SK-N-SH (cell line): Measurements from ENCODE around the gene SST. TPM values are rescaled to one million over a fixed set of nuclear protein-coding genes. Genes with fewer than 3 reads are reported as not detected.

ENCODE experiments used
- CTCF ChIA-PET: fragments of 300-600, 350-600 bp; formaldehyde crosslinking; extraction: SDS; loops from one replicate; lab custom pipeline; 2021; lab: Yijun Ruan, JAX
- POLR2A ChIA-PET: fragments of 350-600 bp; sonication (Branson Sonifier 250); formaldehyde crosslinking; extraction: SDS; loops from one replicate; lab custom pipeline; 2020; ENCODE audit warnings: antibody characterized with exemption, inconsistent platforms; lab: Yijun Ruan, JAX
- DNase-seq: peaks from one replicate; pipeline ENCODE4 v3.0.0; 2012
- H2AFZ ChIP-seq: fragments of 200-600 bp; sonication (generic); 2 replicates; pipeline ENCODE4 v1.8.1; 2016; ENCODE audit warnings: antibody characterized with exemption, mild to moderate bottlenecking, low read depth
- H3F3A ChIP-seq: fragments of 200-600 bp; sonication (generic); replicated peaks from 2 replicates; pipeline ENCODE3; 2016; ENCODE audit warnings: antibody characterized with exemption, mild to moderate bottlenecking; ENCODE audit not compliant: insufficient read depth
- H3K27ac ChIP-seq, 2 experiments: fragments of 200-500 bp in 1 of 2; fragments of 200-600 bp in 1 of 2; sonication (Bioruptor generic) in 1 of 2; sonication (generic), shearing (Covaris generic) in 1 of 2; 2 replicates each; pipeline versions ENCODE4 v1.5.1 to v1.6.1; 2014 to 2016; ENCODE audit warnings: low read depth in 2 of 2, inconsistent platforms in 1 of 2, low read length in 1 of 2, mild to moderate bottlenecking in 1 of 2, mixed read lengths in 1 of 2
- H3K27me3 ChIP-seq: fragments of 200-600 bp; sonication (generic), shearing (Covaris generic); 2 replicates; pipeline ENCODE4 v1.6.1; 2016; ENCODE audit warnings: mixed run types; ENCODE audit not compliant: insufficient read depth
- H3K36me3 ChIP-seq, 2 experiments: fragments of 200-500 bp in 1 of 2; fragments of 200-600 bp in 1 of 2; sonication (Bioruptor generic) in 1 of 2; sonication (generic) in 1 of 2; replicated peaks in 1 of 2; 2 replicates each; pipeline versions ENCODE3 to v1.5.1; 2014 to 2016; ENCODE audit warnings: low read length in 1 of 2, mild to moderate bottlenecking in 1 of 2; ENCODE audit not compliant: insufficient read depth in 2 of 2, control insufficient read depth in 1 of 2
- H3K4me1 ChIP-seq, 2 experiments: fragments of 200-500 bp in 1 of 2; fragments of 200-600 bp in 1 of 2; sonication (Bioruptor generic) in 1 of 2; sonication (generic), shearing (Covaris generic) in 1 of 2; 2 replicates each; pipeline versions ENCODE4 v1.5.1 to v1.6.1; 2014 to 2016; ENCODE audit warnings: low read depth in 1 of 2, low read length in 1 of 2, mixed run types in 1 of 2; ENCODE audit not compliant: insufficient read depth in 2 of 2, control insufficient read depth in 1 of 2
- H3K4me2 ChIP-seq: fragments of 200-600 bp; sonication (generic), shearing (Covaris generic); 2 replicates; pipeline ENCODE4 v1.6.1; 2017; ENCODE audit warnings: mixed run types
- H3K4me3 ChIP-seq, 2 experiments: fragments of 200-500 bp in 1 of 2; fragments of 200-600 bp in 1 of 2; sonication (Bioruptor generic) in 1 of 2; sonication (generic), shearing (Covaris generic) in 1 of 2; 2 replicates each; pipeline versions ENCODE4 v1.5.1 to v1.8.1; 2014 to 2016; ENCODE audit warnings: low read depth in 2 of 2, inconsistent platforms in 1 of 2, low read length in 1 of 2, mild to moderate bottlenecking in 1 of 2, mixed read lengths in 1 of 2, moderate library complexity in 1 of 2
- H3K79me2 ChIP-seq: fragments of 200-600 bp; sonication (generic); 2 replicates; pipeline ENCODE4 v1.8.1; 2017; ENCODE audit warnings: mild to moderate bottlenecking; ENCODE audit not compliant: insufficient read depth
- H3K9ac ChIP-seq: fragments of 200-600 bp; sonication (generic); 2 replicates; pipeline ENCODE4 v1.6.1; 2017; ENCODE audit warnings: mixed run types
- H3K9me2 ChIP-seq: fragments of 200-600 bp; sonication (generic); 2 replicates; pipeline ENCODE4 v1.6.1; 2017; ENCODE audit warnings: mixed run types
- H3K9me3 ChIP-seq: fragments of 200-600 bp; sonication (generic); 2 replicates; pipeline ENCODE4 v1.6.1; 2017; ENCODE audit warnings: mixed run types, mild to moderate bottlenecking, moderate library complexity
- H4K20me1 ChIP-seq: fragments of 200-600 bp; sonication (generic); 2 replicates; pipeline ENCODE4 v1.6.1; 2017; ENCODE audit warnings: mild to moderate bottlenecking, mixed run types; ENCODE audit not compliant: insufficient read depth
- ELF1 ChIP-seq: IDR thresholded peaks from 2 replicates; pipeline ENCODE4 v1.4.0; 2012
- GATA2 ChIP-seq: sonication (generic); formaldehyde crosslinking; IDR thresholded peaks from 2 replicates; pipeline ENCODE4 v1.5.0; 2020; ENCODE audit warnings: mild to moderate bottlenecking, missing genetic modification reagents
- RAD21 ChIP-seq: IDR thresholded peaks from 2 replicates; pipeline ENCODE4 v1.6.1; 2012; ENCODE audit warnings: mild to moderate bottlenecking, low read length
- SMC3 ChIP-seq: IDR thresholded peaks from 2 replicates; pipeline ENCODE4 v1.6.1; 2012; ENCODE audit warnings: low read depth, low read length, improper control_type of control experiment
- TAF1 ChIP-seq: IDR thresholded peaks from 2 replicates; pipeline ENCODE4 v1.6.1; 2012; ENCODE audit warnings: low read depth, mild to moderate bottlenecking, low read length, moderate library complexity, borderline replicate concordance
- WGBS: methylation state at CpG from one replicate; pipeline ENCODE4 v1.1.6; 2017; ENCODE audit warnings: low lambda C conversion rate; 5-methylcytosine and 5-hydroxymethylcytosine counted together
- polyA plus RNA-seq, 3 experiments: library from polyadenylated mRNA; depleted of rRNA; stranded (reverse); fragments of >200 nt; gene quantifications; 2 replicates each; pipeline ENCODE4 v1.2.3, GENCODE V29; 2012
- TF ChIP-seq, protein P1 (sequence below): IDR thresholded peaks from 2 replicates; pipeline ENCODE4 v1.4.0; 2012; ENCODE audit warnings: low read depth, borderline replicate concordance
- TF ChIP-seq, protein P2 (sequence below): fragments of 200-600 bp; sonication (generic); IDR thresholded peaks from 2 replicates; pipeline ENCODE4 v1.6.1; 2017; ENCODE audit warnings: antibody characterized with exemption, mild to moderate bottlenecking, moderate library complexity

Gene SST
- polyA plus RNA-seq, 1 of the 3 experiments (the other 2 are of a cell fraction) = not detected

DNA sequence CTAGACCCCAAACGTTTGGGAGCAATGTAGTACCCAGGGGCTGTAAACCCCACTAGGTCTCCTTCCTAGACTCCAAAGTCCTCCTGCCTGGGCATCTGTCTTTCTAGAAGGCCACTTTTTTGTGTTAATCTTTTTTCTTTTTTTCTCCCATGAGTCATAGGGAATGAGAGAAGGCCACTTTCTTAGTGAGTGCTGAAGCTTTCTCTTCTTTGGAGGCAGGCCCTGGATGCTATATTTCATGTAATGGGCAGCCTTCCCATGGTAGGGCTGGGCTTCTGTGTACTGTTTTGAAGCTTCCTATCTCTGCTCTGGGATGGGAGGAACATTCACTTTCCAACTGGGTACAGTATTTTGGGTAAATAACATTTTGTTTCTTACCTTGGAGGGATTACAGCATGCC lies 47.4 kb upstream of the SST start (continued):
- no peak for TF ChIP-seq TAF1
- TF ChIP-seq, protein P1, sequence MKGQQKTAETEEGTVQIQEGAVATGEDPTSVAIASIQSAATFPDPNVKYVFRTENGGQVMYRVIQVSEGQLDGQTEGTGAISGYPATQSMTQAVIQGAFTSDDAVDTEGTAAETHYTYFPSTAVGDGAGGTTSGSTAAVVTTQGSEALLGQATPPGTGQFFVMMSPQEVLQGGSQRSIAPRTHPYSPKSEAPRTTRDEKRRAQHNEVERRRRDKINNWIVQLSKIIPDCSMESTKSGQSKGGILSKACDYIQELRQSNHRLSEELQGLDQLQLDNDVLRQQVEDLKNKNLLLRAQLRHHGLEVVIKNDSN = no peak

DNA sequence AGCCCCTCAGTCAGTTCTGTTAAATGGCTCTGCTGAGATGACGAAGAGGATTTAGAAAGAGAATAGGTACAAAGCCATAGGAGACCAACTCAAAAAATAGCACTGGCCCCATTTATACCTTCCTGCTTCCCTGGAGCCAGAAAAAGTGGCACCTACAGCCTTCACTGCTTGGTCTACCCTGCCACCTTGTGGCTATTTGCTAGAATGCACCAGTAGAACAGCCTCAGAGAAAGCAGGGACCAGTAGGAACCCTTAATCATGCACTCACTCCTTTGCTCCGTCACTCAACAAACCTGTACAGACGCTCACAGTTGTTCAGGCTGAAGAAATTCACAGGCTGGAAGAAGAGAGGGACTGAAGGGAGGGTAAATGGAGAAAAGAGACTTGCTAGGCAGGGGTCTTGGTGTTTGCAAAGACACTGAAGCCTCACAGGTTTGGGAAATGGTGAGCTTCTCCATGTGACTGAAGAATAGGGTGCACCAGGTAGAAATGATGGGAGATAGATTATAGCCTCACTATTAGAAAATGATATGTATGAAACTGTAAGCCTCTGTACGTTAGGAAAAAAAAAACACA lies 44.3 kb upstream of the SST start:
- H3K9me2 ChIP-seq = no peaks in the 10 kb centered on the region
- no peaks in the 10 kb centered on the region for H3F3A ChIP-seq
- H2AFZ ChIP-seq = no peak overlapping the region
- H3K4me3 ChIP-seq = peak overlapping the region in 1 of 2 experiments; percentile 2; a peak in 1 of 4 replicates
- H3K79me2 ChIP-seq = no peaks in the 10 kb centered on the region
- H3K27ac ChIP-seq = no peak overlapping the region
- H3K36me3 ChIP-seq = no peaks in the 10 kb centered on the region
- CTCF ChIA-PET = interaction anchor here (0.6 to 7.6 kb wide), 22 partner anchors 9 to 1521 kb away, joined by 3 to 53 read pairs (median 4); partner anchors contain the start of genes BCL6 and RTP2
- no peaks in the 10 kb centered on the region; the same call in 1 of the 2 replicates for H3K27me3 ChIP-seq
- no peaks in the 10 kb centered on the region for H3K4me1 ChIP-seq
- WGBS = 3% methylated on average over 4 of the region's 4 CpGs
- H3K9ac ChIP-seq = no peak overlapping the region
- H3K9me3 ChIP-seq = no peaks in the 10 kb centered on the region
- no peaks in the 10 kb centered on the region for H4K20me1 ChIP-seq
- no peak for TF ChIP-seq ELF1
- peak; percentile 88 for TF ChIP-seq RAD21
- peak; percentile 78 for TF ChIP-seq SMC3
- TF ChIP-seq, protein P2, sequence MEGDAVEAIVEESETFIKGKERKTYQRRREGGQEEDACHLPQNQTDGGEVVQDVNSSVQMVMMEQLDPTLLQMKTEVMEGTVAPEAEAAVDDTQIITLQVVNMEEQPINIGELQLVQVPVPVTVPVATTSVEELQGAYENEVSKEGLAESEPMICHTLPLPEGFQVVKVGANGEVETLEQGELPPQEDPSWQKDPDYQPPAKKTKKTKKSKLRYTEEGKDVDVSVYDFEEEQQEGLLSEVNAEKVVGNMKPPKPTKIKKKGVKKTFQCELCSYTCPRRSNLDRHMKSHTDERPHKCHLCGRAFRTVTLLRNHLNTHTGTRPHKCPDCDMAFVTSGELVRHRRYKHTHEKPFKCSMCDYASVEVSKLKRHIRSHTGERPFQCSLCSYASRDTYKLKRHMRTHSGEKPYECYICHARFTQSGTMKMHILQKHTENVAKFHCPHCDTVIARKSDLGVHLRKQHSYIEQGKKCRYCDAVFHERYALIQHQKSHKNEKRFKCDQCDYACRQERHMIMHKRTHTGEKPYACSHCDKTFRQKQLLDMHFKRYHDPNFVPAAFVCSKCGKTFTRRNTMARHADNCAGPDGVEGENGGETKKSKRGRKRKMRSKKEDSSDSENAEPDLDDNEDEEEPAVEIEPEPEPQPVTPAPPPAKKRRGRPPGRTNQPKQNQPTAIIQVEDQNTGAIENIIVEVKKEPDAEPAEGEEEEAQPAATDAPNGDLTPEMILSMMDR = peak; percentile 91
- POLR2A ChIA-PET = no interaction called here
- H3K4me2 ChIP-seq = no peak overlapping the region
- DNase-seq = peak; percentile 65

DNA sequence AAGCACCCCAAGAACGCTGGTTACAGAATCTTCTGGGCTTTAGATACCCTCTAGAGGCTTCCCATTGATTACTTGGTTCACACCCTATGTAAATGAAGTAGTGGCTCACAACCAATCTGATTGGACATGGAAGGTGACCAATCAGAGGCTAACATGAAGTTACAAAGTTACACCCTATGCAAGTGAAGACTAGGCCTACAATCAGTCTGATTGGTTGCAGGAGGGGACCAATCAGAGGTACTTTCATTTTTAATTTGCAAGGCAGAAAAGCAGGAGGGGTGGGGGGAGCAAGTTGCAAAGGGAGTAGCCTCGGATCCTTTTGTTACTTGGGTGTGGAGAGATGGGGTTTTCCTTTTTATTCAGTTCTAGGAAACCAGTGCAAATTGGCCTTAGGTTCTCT lies 43.3 kb upstream of the SST start:
- H3K9ac ChIP-seq = no peak overlapping the region
- H3K4me1 ChIP-seq = no peaks in the 10 kb centered on the region
- CTCF ChIA-PET = interaction anchor here (0.9 to 4.6 kb wide), 10 partner anchors 11 to 1411 kb away, joined by 3 to 49 read pairs (median 3); partner anchors contain the start of genes BCL6 and RTP2
- H2AFZ ChIP-seq = peak overlapping the region; percentile 49; the same call in 1 of the 2 replicates
- 15% methylated on average over 2 of the region's 2 CpGs for WGBS
- H3K9me2 ChIP-seq = no peaks in the 10 kb centered on the region
- POLR2A ChIA-PET = no interaction called here
- H3K4me3 ChIP-seq = no peak overlapping the region; a peak in 1 of 4 replicates
- no peak overlapping the region for H3K4me2 ChIP-seq
- no peaks in the 10 kb centered on the region for H3K9me3 ChIP-seq
- no peaks in the 10 kb centered on the region for H4K20me1 ChIP-seq
- no peak overlapping the region for H3K27ac ChIP-seq
- no peaks in the 10 kb centered on the region; the same call in 1 of the 2 replicates for H3K27me3 ChIP-seq
- H3K36me3 ChIP-seq = no peaks in the 10 kb centered on the region
- no peak for DNase-seq
- H3F3A ChIP-seq = no peaks in the 10 kb centered on the region
- H3K79me2 ChIP-seq = no peaks in the 10 kb centered on the region
- no peak for TF ChIP-seq GATA2 (CRISPR knock-in tag)
- TF ChIP-seq, protein P1 = no peak
- no peak for TF ChIP-seq RAD21
